Ovary (tissue), 3 donors: ENCODE results near the gene RTN4IP1.

Experiments
- CTCF ChIP-seq, 3 donors: fragments of 450-650 bp in 2 of 3; fragments of 200-600 bp in 1 of 3; IDR thresholded peaks; one replicate each; pipeline versions ENCODE4 v1.5.1 to v1.8.0; 2016 to 2022; ENCODE audit warnings: antibody characterized with exemption in 3 of 3, mild to moderate bottlenecking in 1 of 3
- EP300 ChIP-seq: sonication (generic); formaldehyde crosslinking; IDR thresholded peaks from one replicate; pipeline ENCODE4 v1.6.1; 2017; ENCODE audit warnings: antibody characterized with exemption
- donor health status: DM: no; HTN: no; CAD: no.

GRCh38 chr6:106677282-106677681 is 48.0 kb upstream of the RTN4IP1 start:
- TF ChIP-seq CTCF (IDR thresholded peaks at IDR 0.05) (no peak), EP300 (no peak)
